CD14-positive monocyte (primary cell): ENCODE measurements around the gene CNTN1. TPM values are rescaled to one million over a fixed set of nuclear protein-coding genes. Genes with fewer than 3 reads are reported as not detected.

Experiments
- DNase-seq, 3 donors: peaks; one replicate each; pipeline ENCODE4 v3.0.0-alpha.2; 2011 to 2022
- H2AFZ ChIP-seq: 2 replicates; pipeline ENCODE4 v1.6.0; 2012; ENCODE audit warnings: mild to moderate bottlenecking, low read depth, low read length, inconsistent platforms; ENCODE audit not compliant: insufficient read depth, poor library complexity, severe bottlenecking
- H3K27ac ChIP-seq, 2 donors: 1 replicate in 1 of 2; 2 replicates in 1 of 2; pipeline ENCODE4 v1.5.1; 2012 to 2013; ENCODE audit warnings: low read length in 2 of 2, control low read depth in 1 of 2, inconsistent platforms in 1 of 2, low read depth in 1 of 2, mild to moderate bottlenecking in 1 of 2
- H3K27me3 ChIP-seq, 2 donors: one replicate each; pipeline versions ENCODE4 v1.6.0 to v1.6.1; 2011 to 2013; ENCODE audit warnings: low read length in 2 of 2; ENCODE audit not compliant: control insufficient read depth in 2 of 2, insufficient read depth in 2 of 2
- H3K36me3 ChIP-seq, 2 donors: replicated peaks in 1 of 2; 1 replicate in 1 of 2; 2 replicates in 1 of 2; pipeline versions ENCODE4 v1.5.1 to v1.6.1; 2012 to 2013; ENCODE audit warnings: low read length in 2 of 2, control low read depth in 1 of 2, inconsistent platforms in 1 of 2, mild to moderate bottlenecking in 1 of 2; ENCODE audit not compliant: insufficient read depth in 2 of 2, control insufficient read depth in 1 of 2
- H3K4me1 ChIP-seq, 2 donors: 1 replicate in 1 of 2; 2 replicates in 1 of 2; pipeline versions ENCODE4 v1.5.1 to v1.6.1; 2012 to 2013; ENCODE audit warnings: low read length in 2 of 2, control low read depth in 1 of 2, inconsistent platforms in 1 of 2, mild to moderate bottlenecking in 1 of 2, moderate library complexity in 1 of 2; ENCODE audit not compliant: insufficient read depth in 2 of 2, control insufficient read depth in 1 of 2
- H3K4me2 ChIP-seq: replicated peaks from 2 replicates; pipeline ENCODE3; 2012; ENCODE audit warnings: low read length, moderate library complexity, mild to moderate bottlenecking; ENCODE audit not compliant: poor library complexity, severe bottlenecking; ENCODE audit errors: extremely low read depth
- H3K4me3 ChIP-seq, 3 experiments: fragments of 200-600 bp in 1 of 3; sonication (generic) in 1 of 3; replicated peaks in 1 of 3; 1 replicate in 2 of 3; 2 replicates in 1 of 3; pipeline ENCODE4 v1.5.1; 2011 to 2013; ENCODE audit warnings: low read length in 3 of 3, mild to moderate bottlenecking in 3 of 3, control low read depth in 2 of 3, low read depth in 2 of 3, inconsistent platforms in 1 of 3, moderate library complexity in 1 of 3
- H3K79me2 ChIP-seq: 2 replicates; pipeline ENCODE4 v1.6.0; 2012; ENCODE audit warnings: mild to moderate bottlenecking, control low read depth, inconsistent platforms, low read length, moderate library complexity; ENCODE audit not compliant: insufficient read depth
- H3K9ac ChIP-seq: 2 replicates; pipeline ENCODE4 v1.6.0; 2017; ENCODE audit warnings: low read length, mild to moderate bottlenecking; ENCODE audit not compliant: insufficient read depth, poor library complexity, severe bottlenecking
- H3K9me3 ChIP-seq, 2 donors: replicated peaks in 1 of 2; 1 replicate in 1 of 2; 2 replicates in 1 of 2; pipeline versions ENCODE4 v1.5.1 to v1.6.1; 2012 to 2013; ENCODE audit warnings: low read length in 2 of 2, control low read depth in 1 of 2; ENCODE audit not compliant: control insufficient read depth in 1 of 2, insufficient read depth in 1 of 2
- H4K20me1 ChIP-seq: 2 replicates; pipeline ENCODE4 v1.6.0; 2012; ENCODE audit warnings: mild to moderate bottlenecking, low read length, control low read depth, moderate library complexity; ENCODE audit not compliant: insufficient read depth
- H3K27ac Mint-ChIP-seq, 7 donors: one replicate each; pipeline ENCODE4 v1.8.0; 2020; ENCODE audit warnings: mild to moderate bottlenecking in 7 of 7, mixed read lengths in 7 of 7, moderate library complexity in 6 of 7, inconsistent platforms in 2 of 7
- H3K27me3 Mint-ChIP-seq, 3 donors: one replicate each; pipeline ENCODE4 v1.8.0; 2021 to 2022; ENCODE audit warnings: low read depth in 3 of 3, mild to moderate bottlenecking in 3 of 3, mixed read lengths in 3 of 3, moderate library complexity in 3 of 3, inconsistent platforms in 1 of 3
- H3K36me3 Mint-ChIP-seq, 2 donors: one replicate each; pipeline ENCODE4 v1.8.0; 2020; ENCODE audit warnings: mixed read lengths in 2 of 2, inconsistent platforms in 1 of 2, mild to moderate bottlenecking in 1 of 2
- H3K4me1 Mint-ChIP-seq: one replicate; pipeline ENCODE4 v1.8.0; 2020; ENCODE audit warnings: mild to moderate bottlenecking, mixed read lengths
- H3K4me3 Mint-ChIP-seq, 2 donors: one replicate each; pipeline ENCODE4 v1.8.0; 2020; ENCODE audit warnings: mild to moderate bottlenecking in 2 of 2, mixed read lengths in 2 of 2, moderate library complexity in 1 of 2
- H3K9me3 Mint-ChIP-seq, 7 donors: one replicate each; pipeline ENCODE4 v1.8.0; 2020 to 2022; ENCODE audit warnings: mixed read lengths in 7 of 7, mild to moderate bottlenecking in 6 of 7, moderate library complexity in 6 of 7, inconsistent platforms in 2 of 7
- CTCF ChIP-seq: fragments of 200-600 bp; IDR thresholded peaks from one replicate; pipeline ENCODE4 v1.8.0; 2022; ENCODE audit warnings: antibody characterized with exemption, mild to moderate bottlenecking
- WGBS: methylation state at CpG from one replicate; pipeline ENCODE4 v1.1.5; 2013; ENCODE audit warnings: missing lambda C conversion rate; ENCODE audit not compliant: insufficient coverage; 5-methylcytosine and 5-hydroxymethylcytosine counted together
- intact Hi-C, 2 donors: fragments of 100-400 bp; cut with micrococcal nuclease; formaldehyde crosslinking; loops; one replicate each; pipeline versions ENCODE4 v1.15.0 to v1.15.1; 2023
- polyA plus RNA-seq, 3 donors: library from polyadenylated mRNA; depleted of rRNA in 1 of 3; unstranded in 2 of 3; stranded (reverse) in 1 of 3; fragments of 300-500 nt in 2 of 3; fragments of >200 nt in 1 of 3; fragmentation: Illumina TruSeq in 2 of 3; gene quantifications; 1 replicate in 2 of 3; 2 replicates in 1 of 3; pipeline ENCODE4 v1.2.3, GENCODE V29; 2012 to 2021

CNTN1 gene
- polyA plus RNA-seq, 3 donors = not detected

- no peaks in the 10 kb centered on the region for H3K4me1 Mint-ChIP-seq
- Histone ChIP-seq H3K36me3 (no peaks in the 10 kb centered on the region), H3K27ac (no peak overlapping the region), H3K4me3 (no peak overlapping the region), H4K20me1 (no peaks in the 10 kb centered on the region), H3K4me2 (no peak overlapping the region), H3K9ac (no peak overlapping the region), H3K27me3 (no peaks in the 10 kb centered on the region), H2AFZ (no peak overlapping the region), H3K9me3 (no peaks in the 10 kb centered on the region), H3K4me1 (no peaks in the 10 kb centered on the region), H3K79me2 (no peaks in the 10 kb centered on the region)
- WGBS = no CpG with 5 or more reads among the region's 3 CpGs
- H3K9me3 Mint-ChIP-seq = peaks cover 0 to 7% (median 2%) of the 10 kb centered on the region in 7 donors
- H3K36me3 Mint-ChIP-seq = no peaks in the 10 kb centered on the region
- intact Hi-C loops = no loop called here
- H3K4me3 Mint-ChIP-seq = no peak overlapping the region
- no peak overlapping the region for H3K27ac Mint-ChIP-seq
- no peak for TF ChIP-seq CTCF
- DNase-seq = no peak
- H3K27me3 Mint-ChIP-seq = peaks cover 0 to 1% (median 0%) of the 10 kb centered on the region in 3 donors
Measured at GRCh38 chr12:40989785-40990184, 297.5 kb downstream of the CNTN1 start.

- no peak for TF ChIP-seq CTCF
- no peaks in the 10 kb centered on the region for H3K27me3 Mint-ChIP-seq
Measured at GRCh38 chr12:40992158-40992557, 299.9 kb downstream of the CNTN1 start.

More at GRCh38 chr12:40992158-40992557, 299.9 kb downstream of the CNTN1 start:
- no CpG with 5 or more reads among the region's 4 CpGs for WGBS
- Mint-ChIP-seq H3K4me3 (no peak overlapping the region), H3K9me3 (peaks cover 0 to 3% (median 0%) of the 10 kb centered on the region in 7 donors), H3K4me1 (no peaks in the 10 kb centered on the region), H3K27ac (no peak overlapping the region), H3K36me3 (no peaks in the 10 kb centered on the region)
- no peaks in the 10 kb centered on the region for H3K36me3 ChIP-seq
- no peak overlapping the region for H3K4me2 ChIP-seq
- H3K4me1 ChIP-seq = no peaks in the 10 kb centered on the region
- no peaks in the 10 kb centered on the region for H3K79me2 ChIP-seq
- no peak overlapping the region for H3K27ac ChIP-seq
- DNase-seq = no peak
- H3K4me3 ChIP-seq = no peak overlapping the region
- H3K27me3 ChIP-seq = no peaks in the 10 kb centered on the region
- intact Hi-C loops = no loop called here
- H3K9ac ChIP-seq = no peak overlapping the region
- H4K20me1 ChIP-seq = no peaks in the 10 kb centered on the region
- H3K9me3 ChIP-seq = no peaks in the 10 kb centered on the region
- no peak overlapping the region for H2AFZ ChIP-seq
